ENCODE data around the gene MTRF1L.

Gene MTRF1L

GRCh38 chr6:152942319-152942869 lies 60.1 kb downstream of the MTRF1L start:
- no peaks in the 10 kb centered on the region for H3K27me3 ChIP-seq (ENCODE audit: low read depth, low read length)
- H3K36me3 ChIP-seq (ENCODE audit: control insufficient read depth in 1 of 2, insufficient read depth in 2 of 2, low read length in 2 of 2): no peaks in the 10 kb centered on the region
- no peaks in the 10 kb centered on the region for H3K4me1 ChIP-seq (ENCODE audit: control insufficient read depth in 1 of 2, insufficient read depth in 2 of 2, low read length in 2 of 2)
- H3K27ac ChIP-seq (ENCODE audit: low read length): no peak overlapping the region
- no peaks in the 10 kb centered on the region for H3K9me3 ChIP-seq (ENCODE audit: control insufficient read depth in 1 of 2, low read length in 2 of 2)
- H3K4me3 ChIP-seq (ENCODE audit: low read depth in 1 of 2, low read length in 2 of 2): no peak overlapping the region

- Histone ChIP-seq H3K36me3 (ENCODE audit: control insufficient read depth in 1 of 2, insufficient read depth in 2 of 2, low read length in 2 of 2) (no peaks in the 10 kb centered on the region), H3K4me3 (ENCODE audit: low read depth in 1 of 2, low read length in 2 of 2) (no peak overlapping the region), H3K9me3 (ENCODE audit: control insufficient read depth in 1 of 2, low read length in 2 of 2) (no peaks in the 10 kb centered on the region), H3K27me3 (ENCODE audit: low read depth, low read length) (no peaks in the 10 kb centered on the region), H3K4me1 (ENCODE audit: control insufficient read depth in 1 of 2, insufficient read depth in 2 of 2, low read length in 2 of 2) (no peaks in the 10 kb centered on the region), H3K27ac (ENCODE audit: low read length) (no peak overlapping the region)
These were observed 60.8 kb downstream of the MTRF1L start for GRCh38 chr6:152941746-152942145.
